GM23338 (cell line): Measurements from ENCODE around the gene GMPR. TPM values are rescaled to one million over a fixed set of nuclear protein-coding genes. Genes with fewer than 3 reads are reported as not detected.

Experiments used
- ATAC-seq: fragments of 200-7000 bp; cut with Tn5 transposase; 3 replicates; pipeline ENCODE4 v1.9.1; 2020
- DNase-seq: peaks from one replicate; pipeline ENCODE4 v3.0.0-alpha.2; 2015; ENCODE audit warnings: low spot score
- H2AFZ ChIP-seq: fragments of 200-600 bp; sonication (generic); 2 replicates; pipeline ENCODE4 v1.8.0; 2016; ENCODE audit warnings: antibody characterized with exemption, mild to moderate bottlenecking, moderate library complexity
- H3F3A ChIP-seq: fragments of 200-600 bp; sonication (generic); replicated peaks from 2 replicates; pipeline ENCODE4 v1.8.0; 2017; ENCODE audit warnings: antibody characterized with exemption, mixed run types, low read depth
- H3K27ac ChIP-seq: fragments of 200-600 bp; sonication (generic); 2 replicates; pipeline ENCODE4 v1.6.1; 2016; ENCODE audit warnings: low read depth
- H3K27me3 ChIP-seq: fragments of 200-600 bp; sonication (generic); 2 replicates; pipeline ENCODE4 v1.8.0; 2016; ENCODE audit warnings: mild to moderate bottlenecking, mixed run types, moderate library complexity; ENCODE audit not compliant: insufficient read depth
- H3K36me3 ChIP-seq: fragments of 200-600 bp; sonication (generic); 2 replicates; pipeline ENCODE4 v1.8.0; 2016; ENCODE audit warnings: mild to moderate bottlenecking; ENCODE audit not compliant: insufficient read depth
- H3K4me1 ChIP-seq: fragments of 200-600 bp; sonication (generic); 2 replicates; pipeline ENCODE4 v1.8.0; 2016; ENCODE audit warnings: mild to moderate bottlenecking, moderate library complexity; ENCODE audit not compliant: insufficient read depth
- H3K4me2 ChIP-seq: fragments of 200-600 bp; sonication (generic); 2 replicates; pipeline ENCODE4 v1.7.1; 2017; ENCODE audit warnings: mixed run types
- H3K4me3 ChIP-seq: fragments of 200-600 bp; sonication (generic); 2 replicates; pipeline ENCODE4 v1.6.1; 2016; ENCODE audit warnings: mixed run types
- H3K79me2 ChIP-seq: fragments of 200-600 bp; sonication (generic); replicated peaks from 2 replicates; pipeline ENCODE4 v1.8.0; 2017; ENCODE audit warnings: mild to moderate bottlenecking; ENCODE audit not compliant: insufficient read depth
- H3K9me2 ChIP-seq: fragments of 200-600 bp; sonication (generic); 2 replicates; pipeline ENCODE4 v1.8.0; 2017; ENCODE audit not compliant: insufficient read depth
- H4K20me1 ChIP-seq: fragments of 200-600 bp; sonication (generic); replicated peaks from 2 replicates; pipeline ENCODE4 v1.8.0; 2017; ENCODE audit warnings: mild to moderate bottlenecking; ENCODE audit not compliant: insufficient read depth
- H3K27ac Mint-ChIP-seq: 2 replicates; pipeline ENCODE4 v1.8.0; 2020; ENCODE audit warnings: inconsistent platforms, mild to moderate bottlenecking, moderate library complexity, mixed read lengths
- H3K27me3 Mint-ChIP-seq: 3 replicates; pipeline ENCODE4 v1.8.0; 2022; ENCODE audit warnings: low read depth, mild to moderate bottlenecking, moderate library complexity, mixed read lengths, inconsistent platforms; ENCODE audit not compliant: insufficient read depth, poor library complexity
- H3K36me3 Mint-ChIP-seq: 3 replicates; pipeline ENCODE4 v1.8.0; 2021; ENCODE audit warnings: low read depth, mild to moderate bottlenecking, inconsistent platforms, moderate library complexity, mixed read lengths
- H3K4me1 Mint-ChIP-seq: 3 replicates; pipeline ENCODE4 v1.8.0; 2020; ENCODE audit warnings: mild to moderate bottlenecking, inconsistent platforms, mixed read lengths
- H3K4me3 Mint-ChIP-seq: 3 replicates; pipeline ENCODE4 v1.8.0; 2021; ENCODE audit warnings: moderate library complexity, mild to moderate bottlenecking, inconsistent platforms, mixed read lengths
- H3K9me3 Mint-ChIP-seq: 3 replicates; pipeline ENCODE4 v1.8.0; 2020; ENCODE audit warnings: moderate library complexity, mild to moderate bottlenecking, inconsistent platforms, mixed read lengths
- CREB1 ChIP-seq: fragments of 250-450 bp; sonication (Bioruptor Pico); IDR thresholded peaks from 2 replicates; pipeline ENCODE4 v1.5.0; 2020; ENCODE audit warnings: low read depth, mild to moderate bottlenecking, moderate library complexity
- CTCF ChIP-seq, 2 experiments: fragments of 200-600 bp in 1 of 2; sonication (generic) in 1 of 2; conservative IDR thresholded peaks; 2 replicates each; pipeline versions ENCODE4 v1.5.1 to v1.6.1; 2016 to 2017; ENCODE audit warnings: antibody characterized with exemption in 2 of 2, low read depth in 2 of 2, mild to moderate bottlenecking in 2 of 2, moderate library complexity in 1 of 2
- EZH2phosphoT487 ChIP-seq: fragments of 200-600 bp; sonication (generic); IDR thresholded peaks from one replicate; pipeline ENCODE4 v1.8.1; 2018; ENCODE audit warnings: antibody characterized with exemption; ENCODE audit not compliant: unreplicated experiment
- JUNB ChIP-seq: IDR thresholded peaks from one replicate; pipeline ENCODE4 v1.6.1; 2016; ENCODE audit warnings: antibody characterized with exemption; ENCODE audit not compliant: unreplicated experiment
- NANOG ChIP-seq: IDR thresholded peaks from 2 replicates; pipeline ENCODE4 v1.6.1; 2016; ENCODE audit warnings: antibody characterized with exemption, borderline replicate concordance
- POLR2AphosphoS5 ChIP-seq: IDR thresholded peaks from 2 replicates; pipeline ENCODE4 v1.6.1; 2016; ENCODE audit warnings: antibody characterized with exemption, low read depth
- REST ChIP-seq: IDR thresholded peaks from one replicate; pipeline ENCODE4 v1.6.1; 2018; ENCODE audit warnings: antibody characterized with exemption; ENCODE audit not compliant: unreplicated experiment
- STAT1 ChIP-seq: IDR thresholded peaks from one replicate; pipeline ENCODE4 v1.6.1; 2016; ENCODE audit warnings: antibody characterized with exemption; ENCODE audit not compliant: unreplicated experiment
- ZNF114 ChIP-seq: fragments of 250-450 bp; sonication (Bioruptor Pico); IDR thresholded peaks from 2 replicates; pipeline ENCODE4 v1.5.0; 2020; ENCODE audit warnings: mild to moderate bottlenecking, moderate library complexity
- ZNF331 ChIP-seq: fragments of 250-450 bp; sonication (Bioruptor Pico); IDR thresholded peaks from 2 replicates; pipeline ENCODE4 v1.5.0; 2020; ENCODE audit warnings: low read depth, mild to moderate bottlenecking, moderate library complexity
- polyA plus RNA-seq: library from polyadenylated mRNA; unstranded; fragments of >200 nt; fragmentation: Nextera tagmentation; extraction: Ambion mirVana; gene quantifications from 2 replicates; pipeline ENCODE4 v1.2.1, GENCODE V29; 2016
- total RNA-seq: library from RNA; depleted of rRNA; stranded (reverse); fragments of >200 nt; shearing (Covaris generic); gene quantifications from 2 replicates; pipeline ENCODE4 v1.2.3, GENCODE V29; 2014
- TF ChIP-seq, protein P1 (sequence below): IDR thresholded peaks from 2 replicates; pipeline ENCODE4 v1.6.1; 2016; ENCODE audit warnings: antibody characterized with exemption
- TF ChIP-seq, protein P2 (sequence below): fragments of 250-450 bp; sonication (Bioruptor Pico); IDR thresholded peaks from 2 replicates; pipeline ENCODE4 v1.5.0; 2020; ENCODE audit warnings: mild to moderate bottlenecking, moderate library complexity

The GMPR gene
- total and polyA plus RNA-seq, 2 experiments from 2014 or later = 0.23 to 0.35 TPM

GRCh38 chr6:16216501-16217155, 21.8 kb upstream of the GMPR start:
- peak; percentile 44 for DNase-seq
- Histone ChIP-seq H3K9me2 (no peaks in the 10 kb centered on the region), H3K4me2 (0 out of 2 replicates have a peak overlapping the region, but pooled peaks have one; percentile 38), H3K36me3 (no peaks in the 10 kb centered on the region), H3K27me3 (no peaks in the 10 kb centered on the region), H3K79me2 (no peaks in the 10 kb centered on the region), H2AFZ (peak overlapping the region; percentile 80), H3K27ac (no peak overlapping the region), H3K4me1 (no peaks in the 10 kb centered on the region), H3K4me3 (no peak overlapping the region), H4K20me1 (no peaks in the 10 kb centered on the region), H3F3A (no peaks in the 10 kb centered on the region)
- Mint-ChIP-seq H3K36me3 (no peaks in the 10 kb centered on the region), H3K4me1 (no peaks in the 10 kb centered on the region; the same call in 2 of the 3 replicates), H3K4me3 (no peak overlapping the region), H3K27me3 (no peaks in the 10 kb centered on the region), H3K27ac (no peak overlapping the region), H3K9me3 (0 out of 3 replicates have a peak, but pooled peaks cover 3% of the 10 kb centered on the region)
- TF ChIP-seq, protein P1, sequence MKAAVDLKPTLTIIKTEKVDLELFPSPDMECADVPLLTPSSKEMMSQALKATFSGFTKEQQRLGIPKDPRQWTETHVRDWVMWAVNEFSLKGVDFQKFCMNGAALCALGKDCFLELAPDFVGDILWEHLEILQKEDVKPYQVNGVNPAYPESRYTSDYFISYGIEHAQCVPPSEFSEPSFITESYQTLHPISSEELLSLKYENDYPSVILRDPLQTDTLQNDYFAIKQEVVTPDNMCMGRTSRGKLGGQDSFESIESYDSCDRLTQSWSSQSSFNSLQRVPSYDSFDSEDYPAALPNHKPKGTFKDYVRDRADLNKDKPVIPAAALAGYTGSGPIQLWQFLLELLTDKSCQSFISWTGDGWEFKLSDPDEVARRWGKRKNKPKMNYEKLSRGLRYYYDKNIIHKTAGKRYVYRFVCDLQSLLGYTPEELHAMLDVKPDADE = no peak
- no peak for TF ChIP-seq NANOG
- TF ChIP-seq JUNB = no peak
- no peak for TF ChIP-seq CTCF (conservative IDR thresholded peaks at IDR 0.05; ENCODE audit: low read depth in 2 of 2)
- no peak for TF ChIP-seq POLR2AphosphoS5
- TF ChIP-seq REST = no peak
- no peak for TF ChIP-seq EZH2phosphoT487
- TF ChIP-seq CREB1 = no peak
- TF ChIP-seq ZNF114 (CRISPR knock-in tag) = no peak
- no peak for TF ChIP-seq STAT1
- TF ChIP-seq ZNF331 (CRISPR knock-in tag) = no peak
- TF ChIP-seq, protein P2, sequence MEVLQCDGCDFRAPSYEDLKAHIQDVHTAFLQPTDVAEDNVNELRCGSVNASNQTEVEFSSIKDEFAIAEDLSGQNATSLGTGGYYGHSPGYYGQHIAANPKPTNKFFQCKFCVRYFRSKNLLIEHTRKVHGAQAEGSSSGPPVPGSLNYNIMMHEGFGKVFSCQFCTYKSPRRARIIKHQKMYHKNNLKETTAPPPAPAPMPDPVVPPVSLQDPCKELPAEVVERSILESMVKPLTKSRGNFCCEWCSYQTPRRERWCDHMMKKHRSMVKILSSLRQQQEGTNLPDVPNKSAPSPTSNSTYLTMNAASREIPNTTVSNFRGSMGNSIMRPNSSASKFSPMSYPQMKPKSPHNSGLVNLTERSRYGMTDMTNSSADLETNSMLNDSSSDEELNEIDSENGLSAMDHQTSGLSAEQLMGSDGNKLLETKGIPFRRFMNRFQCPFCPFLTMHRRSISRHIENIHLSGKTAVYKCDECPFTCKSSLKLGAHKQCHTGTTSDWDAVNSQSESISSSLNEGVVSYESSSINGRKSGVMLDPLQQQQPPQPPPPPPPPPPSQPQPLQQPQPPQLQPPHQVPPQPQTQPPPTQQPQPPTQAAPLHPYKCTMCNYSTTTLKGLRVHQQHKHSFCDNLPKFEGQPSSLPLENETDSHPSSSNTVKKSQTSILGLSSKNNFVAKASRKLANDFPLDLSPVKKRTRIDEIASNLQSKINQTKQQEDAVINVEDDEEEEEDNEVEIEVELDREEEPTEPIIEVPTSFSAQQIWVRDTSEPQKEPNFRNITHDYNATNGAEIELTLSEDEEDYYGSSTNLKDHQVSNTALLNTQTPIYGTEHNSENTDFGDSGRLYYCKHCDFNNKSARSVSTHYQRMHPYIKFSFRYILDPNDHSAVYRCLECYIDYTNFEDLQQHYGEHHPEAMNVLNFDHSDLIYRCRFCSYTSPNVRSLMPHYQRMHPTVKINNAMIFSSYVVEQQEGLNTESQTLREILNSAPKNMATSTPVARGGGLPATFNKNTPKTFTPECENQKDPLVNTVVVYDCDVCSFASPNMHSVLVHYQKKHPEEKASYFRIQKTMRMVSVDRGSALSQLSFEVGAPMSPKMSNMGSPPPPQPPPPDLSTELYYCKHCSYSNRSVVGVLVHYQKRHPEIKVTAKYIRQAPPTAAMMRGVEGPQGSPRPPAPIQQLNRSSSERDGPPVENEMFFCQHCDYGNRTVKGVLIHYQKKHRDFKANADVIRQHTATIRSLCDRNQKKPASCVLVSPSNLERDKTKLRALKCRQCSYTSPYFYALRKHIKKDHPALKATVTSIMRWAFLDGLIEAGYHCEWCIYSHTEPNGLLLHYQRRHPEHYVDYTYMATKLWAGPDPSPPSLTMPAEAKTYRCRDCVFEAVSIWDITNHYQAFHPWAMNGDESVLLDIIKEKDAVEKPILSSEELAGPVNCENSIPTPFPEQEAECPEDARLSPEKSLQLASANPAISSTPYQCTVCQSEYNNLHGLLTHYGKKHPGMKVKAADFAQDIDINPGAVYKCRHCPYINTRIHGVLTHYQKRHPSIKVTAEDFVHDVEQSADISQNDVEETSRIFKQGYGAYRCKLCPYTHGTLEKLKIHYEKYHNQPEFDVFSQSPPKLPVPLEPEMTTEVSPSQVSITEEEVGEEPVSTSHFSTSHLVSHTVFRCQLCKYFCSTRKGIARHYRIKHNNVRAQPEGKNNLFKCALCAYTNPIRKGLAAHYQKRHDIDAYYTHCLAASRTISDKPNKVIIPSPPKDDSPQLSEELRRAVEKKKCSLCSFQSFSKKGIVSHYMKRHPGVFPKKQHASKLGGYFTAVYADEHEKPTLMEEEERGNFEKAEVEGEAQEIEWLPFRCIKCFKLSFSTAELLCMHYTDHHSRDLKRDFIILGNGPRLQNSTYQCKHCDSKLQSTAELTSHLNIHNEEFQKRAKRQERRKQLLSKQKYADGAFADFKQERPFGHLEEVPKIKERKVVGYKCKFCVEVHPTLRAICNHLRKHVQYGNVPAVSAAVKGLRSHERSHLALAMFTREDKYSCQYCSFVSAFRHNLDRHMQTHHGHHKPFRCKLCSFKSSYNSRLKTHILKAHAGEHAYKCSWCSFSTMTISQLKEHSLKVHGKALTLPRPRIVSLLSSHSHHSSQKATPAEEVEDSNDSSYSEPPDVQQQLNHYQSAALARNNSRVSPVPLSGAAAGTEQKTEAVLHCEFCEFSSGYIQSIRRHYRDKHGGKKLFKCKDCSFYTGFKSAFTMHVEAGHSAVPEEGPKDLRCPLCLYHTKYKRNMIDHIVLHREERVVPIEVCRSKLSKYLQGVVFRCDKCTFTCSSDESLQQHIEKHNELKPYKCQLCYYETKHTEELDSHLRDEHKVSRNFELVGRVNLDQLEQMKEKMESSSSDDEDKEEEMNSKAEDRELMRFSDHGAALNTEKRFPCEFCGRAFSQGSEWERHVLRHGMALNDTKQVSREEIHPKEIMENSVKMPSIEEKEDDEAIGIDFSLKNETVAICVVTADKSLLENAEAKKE = no peak
- ATAC-seq = peak; percentile 82
